Left lung (tissue), 10 donors: Measurements from ENCODE around the gene SLC4A8. TPM values are rescaled to one million over a fixed set of nuclear protein-coding genes. Genes with fewer than 3 reads are reported as not detected.

Experiments
- ATAC-seq: fragments of 200-7000 bp; cut with Tn5 transposase; one replicate; pipeline ENCODE4 v1.9.1; 2020; ENCODE audit warnings: moderate library complexity
- DNase-seq, 4 donors: peaks; one replicate each; pipeline ENCODE4 v3.0.0-alpha.2; 2013 to 2020
- H3K27ac ChIP-seq, 2 donors: fragments of 200-600 bp; sonication (generic) in 1 of 2; one replicate each; pipeline versions ENCODE4 v1.5.0 to v1.8.0; 2020 to 2021
- H3K27me3 ChIP-seq, 2 donors: fragments of 200-600 bp; sonication (generic) in 1 of 2; one replicate each; pipeline versions ENCODE4 v1.5.0 to v1.8.0; 2020 to 2021
- H3K36me3 ChIP-seq, 2 donors: fragments of 200-600 bp; sonication (generic) in 1 of 2; one replicate each; pipeline versions ENCODE4 v1.5.0 to v1.8.0; 2020 to 2021
- H3K4me1 ChIP-seq, 2 donors: fragments of 200-600 bp; one replicate each; pipeline ENCODE4 v1.8.0; 2021
- H3K4me3 ChIP-seq, 2 donors: fragments of 200-600 bp; sonication (generic) in 1 of 2; one replicate each; pipeline versions ENCODE4 v1.5.0 to v1.8.0; 2020 to 2021; ENCODE audit warnings: mild to moderate bottlenecking in 1 of 2
- H3K9me3 ChIP-seq, 2 donors: fragments of 200-600 bp; sonication (generic) in 1 of 2; one replicate each; pipeline versions ENCODE4 v1.5.0 to v1.8.0; 2020 to 2021
- CTCF ChIP-seq, 2 donors: fragments of 200-600 bp; sonication (generic) in 1 of 2; IDR thresholded peaks; one replicate each; pipeline versions ENCODE4 v1.5.0 to v1.8.0; 2021; ENCODE audit warnings: antibody characterized with exemption in 2 of 2
- intact Hi-C, 2 donors: fragments of 100-400 bp; cut with DNase I; formaldehyde crosslinking; loops; one replicate each; pipeline versions ENCODE4 v1.11.2 to v1.14.2; 2022
- polyA plus RNA-seq, 6 donors: library from polyadenylated mRNA; unstranded; fragments of 120-200 nt; gene quantifications; one replicate each; pipeline ENCODE4 v1.2.1, GENCODE V29; 2013; ENCODE audit not compliant: insufficient read length in 6 of 6
- total RNA-seq, 2 donors: library from RNA; stranded (reverse); fragmentation: NEBNext Ultra II Directional; extraction: Animal tissue kit (Norgen Biotek cat#: 25700); gene quantifications; one replicate each; pipeline ENCODE4 v1.2.1, GENCODE V29; 2021
- donor health status: DM: no; HTN: yes; CAD: no.
- donor health status: DM: no; HTN: no; CAD: no.

SLC4A8 gene
- total and polyA plus RNA-seq, 8 donors: 1.3 to 3.9 (median 1.8) TPM

- ATAC-seq: no peak
- no peaks in the 10 kb centered on the region for H3K36me3 ChIP-seq
- peaks cover 0 to 56% of the 10 kb centered on the region in 2 donors for H3K27me3 ChIP-seq
- no peak for TF ChIP-seq CTCF (IDR thresholded peaks at IDR 0.05)
- H3K4me1 ChIP-seq: peaks cover 0 to 5% of the 10 kb centered on the region in 2 donors
- H3K9me3 ChIP-seq: no peaks in the 10 kb centered on the region
- intact Hi-C loops: loop anchor here in 1 of 2 donors (5.0 to 10.0 kb wide), 2 partner anchors 112 to 260 kb away; partner anchors contain the start of gene SLC4A8
- no peak for DNase-seq
- no peak overlapping the region for H3K27ac ChIP-seq
- H3K4me3 ChIP-seq: no peak overlapping the region
Measured at GRCh38 chr12:51534216-51535074, 109.8 kb downstream of the SLC4A8 start.

- DNase-seq (no peak), ATAC-seq (no peak)
- H3K27ac ChIP-seq: no peak overlapping the region
- peaks cover 0 to 52% of the 10 kb centered on the region in 2 donors for H3K27me3 ChIP-seq
- TF ChIP-seq CTCF (IDR thresholded peaks at IDR 0.05): no peak
- no peaks in the 10 kb centered on the region for H3K9me3 ChIP-seq
- intact Hi-C loops: loop anchor here in 1 of 2 donors (10.0 kb wide), 1 partner anchor 259 kb away; no protein-coding TSS in a partner anchor
- H3K4me1 ChIP-seq: peaks cover 0 to 5% of the 10 kb centered on the region in 2 donors
- no peak overlapping the region for H3K4me3 ChIP-seq
- no peaks in the 10 kb centered on the region for H3K36me3 ChIP-seq
Measured at GRCh38 chr12:51536159-51536558, 111.5 kb downstream of the SLC4A8 start.

- no peak for TF ChIP-seq CTCF (IDR thresholded peaks at IDR 0.05)
- peaks cover 0 to 38% of the 10 kb centered on the region in 2 donors for H3K27me3 ChIP-seq
- no peak for ATAC-seq
- no peak for DNase-seq
- intact Hi-C loops: loop anchor here in 1 of 2 donors (10.0 kb wide), 1 partner anchor 257 kb away; no protein-coding TSS in a partner anchor
- no peak overlapping the region for H3K27ac ChIP-seq
- no peak overlapping the region for H3K4me3 ChIP-seq
- no peaks in the 10 kb centered on the region for H3K4me1 ChIP-seq
- H3K9me3 ChIP-seq: no peaks in the 10 kb centered on the region
- H3K36me3 ChIP-seq: no peaks in the 10 kb centered on the region
Measured at GRCh38 chr12:51538149-51538548, 113.5 kb downstream of the SLC4A8 start.

- Histone ChIP-seq H3K27me3 (peaks cover 0 to 35% of the 10 kb centered on the region in 2 donors), H3K9me3 (no peaks in the 10 kb centered on the region), H3K36me3 (no peaks in the 10 kb centered on the region), H3K4me3 (no peak overlapping the region), H3K27ac (no peak overlapping the region), H3K4me1 (no peaks in the 10 kb centered on the region)
- DNase-seq (no peak), ATAC-seq (no peak)
- TF ChIP-seq CTCF (IDR thresholded peaks at IDR 0.05): no peak
- intact Hi-C loops: loop anchor here in 1 of 2 donors (10.0 kb wide), 1 partner anchor 256 kb away; no protein-coding TSS in a partner anchor
Measured at GRCh38 chr12:51538599-51538998, 114.0 kb downstream of the SLC4A8 start.

- no peak overlapping the region for H3K4me3 ChIP-seq
- intact Hi-C loops: no loop called here
- DNase-seq (no peak), ATAC-seq (no peak)
- H3K27ac ChIP-seq: no peak overlapping the region
- H3K36me3 ChIP-seq: no peaks in the 10 kb centered on the region
- H3K27me3 ChIP-seq: peaks cover 0 to 15% of the 10 kb centered on the region in 2 donors
- TF ChIP-seq CTCF (IDR thresholded peaks at IDR 0.05): no peak
- H3K9me3 ChIP-seq: no peaks in the 10 kb centered on the region
- no peaks in the 10 kb centered on the region for H3K4me1 ChIP-seq
Measured at GRCh38 chr12:51540996-51541395, 116.4 kb downstream of the SLC4A8 start.
